Sigmoid colon (tissue), 3 donors: ENCODE results near the gene CAPN15.

Experiments used
- CTCF ChIP-seq, 4 experiments: fragments of 450-650 bp in 3 of 4; fragments of 200-600 bp in 1 of 4; IDR thresholded peaks; one replicate each; pipeline ENCODE4 v1.5.1; 2016 to 2019; ENCODE audit warnings: antibody characterized with exemption in 4 of 4, mild to moderate bottlenecking in 3 of 4, moderate library complexity in 2 of 4
- POLR2A ChIP-seq, 2 donors: fragments of 450-650 bp; IDR thresholded peaks; one replicate each; pipeline ENCODE4 v1.6.1; 2016; ENCODE audit warnings: antibody characterized with exemption in 2 of 2, mild to moderate bottlenecking in 2 of 2, moderate library complexity in 2 of 2

GRCh38 chr16:560204-560700 lies 32.7 kb downstream of the CAPN15 start, which contains the start of gene PRR35:
- TF ChIP-seq CTCF (IDR thresholded peaks at IDR 0.05) = no peak
- no peak for TF ChIP-seq POLR2A (IDR thresholded peaks at IDR 0.05)
